Tibial nerve (tissue), 4 donors: ENCODE data around the gene ALX4.

Source experiments
- CTCF ChIP-seq, 5 experiments: fragments of 200-600 bp in 3 of 5; fragments of 450-650 bp in 2 of 5; sonication (generic) in 3 of 5; IDR thresholded peaks; one replicate each; pipeline ENCODE4 v1.5.1; 2016 to 2019; ENCODE audit warnings: antibody characterized with exemption in 5 of 5, mild to moderate bottlenecking in 3 of 5, moderate library complexity in 2 of 5
- EP300 ChIP-seq, 2 donors: sonication (generic); formaldehyde crosslinking; IDR thresholded peaks; one replicate each; pipeline ENCODE4 v1.6.1; 2017; ENCODE audit warnings: antibody characterized with exemption in 2 of 2, mild to moderate bottlenecking in 1 of 2

GRCh38 chr11:44310206-44310462 lies 195 bp upstream of the ALX4 start:
- no peak for TF ChIP-seq CTCF (IDR thresholded peaks at IDR 0.05)
- TF ChIP-seq EP300 (IDR thresholded peaks at IDR 0.05) = no peak
